NK-92 (cell line): ENCODE results near the gene NUP85.
"Not testable (repeated sequence)": the region's sequence is repeated elsewhere in the genome, so short reads cannot be mapped to it uniquely, and the experiment has no call there.

ENCODE experiments used
- DNase-seq: peaks from one replicate; lab custom pipeline; 2025; ENCODE audit not compliant: unreplicated experiment; lab: John Stamatoyannopoulos, UW

NUP85 gene

GRCh38 chr17:75266316-75267152 lies 61.1 kb downstream of the NUP85 start:
- no peak for DNase-seq

GRCh38 chr17:75267153-75267410 lies 61.6 kb downstream of the NUP85 start:
- DNase-seq: no peak

GRCh38 chr17:75267411-75268232 lies 62.1 kb downstream of the NUP85 start:
- DNase-seq: no peak

DNA sequence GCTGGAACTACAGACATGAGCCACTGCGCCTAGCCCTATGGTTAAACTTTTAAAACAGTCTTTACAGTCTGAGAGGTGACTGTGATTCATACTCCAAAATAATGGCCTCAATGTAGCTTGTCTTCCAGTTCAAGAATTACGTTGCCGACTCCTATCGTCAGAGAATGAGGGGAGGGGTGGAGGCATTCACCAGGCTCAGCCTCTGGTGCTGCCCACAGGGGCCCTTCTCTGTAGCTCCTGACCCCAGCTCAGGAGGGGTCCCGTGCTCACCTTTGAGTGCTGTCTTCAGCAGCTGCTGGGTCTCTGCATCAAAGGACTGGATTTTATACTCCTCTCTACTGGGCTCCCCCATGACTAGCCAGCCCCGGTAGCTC lies 64.4 kb downstream of the NUP85 start:
- no peak for DNase-seq

- no peak for DNase-seq
These were observed 64.9 kb downstream of the NUP85 start for GRCh38 chr17:75270218-75270965.

- DNase-seq: no peak
These were observed 65.4 kb downstream of the NUP85 start, which contains the start of gene MIF4GD for GRCh38 chr17:75270966-75271232. Gene MIF4GD, minus strand, starts transcription at chr17:75271231. Its CDS starts 1,036 bp downstream, at chr17:75270195.

- DNase-seq: no peak
These were observed 65.9 kb downstream of the NUP85 start for GRCh38 chr17:75271233-75271954.

DNA sequence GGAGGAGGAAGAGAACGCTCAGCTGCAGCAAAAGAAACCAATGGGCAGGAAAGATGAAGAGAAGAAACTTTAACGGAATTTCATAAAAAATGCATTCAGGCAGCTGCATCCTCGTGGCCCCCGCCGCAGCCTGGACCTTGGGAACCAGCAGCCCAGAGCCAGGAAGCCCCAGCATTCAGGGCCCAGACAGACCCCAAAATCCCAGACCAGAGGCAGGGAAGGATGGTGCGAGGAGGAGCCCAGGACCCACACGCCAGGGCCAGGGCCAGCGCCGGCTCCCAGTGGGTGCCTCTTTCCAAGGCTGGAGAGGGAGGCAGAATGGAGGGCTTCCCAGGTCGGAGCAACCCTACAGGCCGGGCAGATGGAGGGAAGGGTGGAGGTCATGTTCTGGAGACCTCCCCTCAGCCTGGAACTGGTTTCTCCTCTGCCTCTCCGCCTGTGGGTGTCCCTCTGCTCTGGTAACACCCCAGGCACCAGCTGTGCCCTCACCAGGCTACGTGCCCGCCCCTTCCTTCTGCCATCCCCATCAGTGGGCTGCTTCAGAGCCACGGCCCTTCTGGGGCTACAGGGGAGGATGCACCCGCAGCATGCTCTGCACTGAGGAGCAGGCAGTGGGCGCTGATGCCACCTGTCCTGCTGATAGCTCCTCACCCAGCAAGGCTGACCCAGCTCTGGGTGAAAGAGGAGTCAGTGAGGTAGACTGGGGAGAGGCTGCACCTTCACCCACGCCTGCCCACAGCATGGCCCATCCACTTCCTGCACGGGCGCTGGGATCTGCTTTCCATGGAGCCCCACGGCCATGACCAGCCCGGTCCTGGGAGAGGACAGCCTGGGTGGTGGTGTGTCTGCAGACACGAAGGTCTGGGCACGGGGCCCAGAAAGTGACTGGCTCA lies 66.7 kb downstream of the NUP85 start:
- DNase-seq: no peak

DNA sequence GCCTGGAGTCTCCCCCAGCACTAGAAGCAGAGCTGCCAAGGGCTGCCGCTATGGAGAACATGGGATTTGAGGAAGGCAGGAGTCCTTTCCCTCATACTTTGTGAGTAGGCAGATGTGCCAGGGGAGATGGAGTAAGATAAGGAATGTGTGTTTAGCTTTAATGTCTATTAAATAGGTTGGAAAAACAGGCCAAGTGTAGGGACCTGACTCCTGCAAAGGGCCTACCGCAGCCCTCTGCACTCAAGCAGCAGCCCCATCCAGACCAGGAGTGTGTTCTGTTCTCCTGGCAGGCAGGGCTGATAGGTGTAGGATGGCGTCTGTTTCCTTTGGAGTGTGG lies 67.3 kb downstream of the NUP85 start:
- DNase-seq: no peak

DNA sequence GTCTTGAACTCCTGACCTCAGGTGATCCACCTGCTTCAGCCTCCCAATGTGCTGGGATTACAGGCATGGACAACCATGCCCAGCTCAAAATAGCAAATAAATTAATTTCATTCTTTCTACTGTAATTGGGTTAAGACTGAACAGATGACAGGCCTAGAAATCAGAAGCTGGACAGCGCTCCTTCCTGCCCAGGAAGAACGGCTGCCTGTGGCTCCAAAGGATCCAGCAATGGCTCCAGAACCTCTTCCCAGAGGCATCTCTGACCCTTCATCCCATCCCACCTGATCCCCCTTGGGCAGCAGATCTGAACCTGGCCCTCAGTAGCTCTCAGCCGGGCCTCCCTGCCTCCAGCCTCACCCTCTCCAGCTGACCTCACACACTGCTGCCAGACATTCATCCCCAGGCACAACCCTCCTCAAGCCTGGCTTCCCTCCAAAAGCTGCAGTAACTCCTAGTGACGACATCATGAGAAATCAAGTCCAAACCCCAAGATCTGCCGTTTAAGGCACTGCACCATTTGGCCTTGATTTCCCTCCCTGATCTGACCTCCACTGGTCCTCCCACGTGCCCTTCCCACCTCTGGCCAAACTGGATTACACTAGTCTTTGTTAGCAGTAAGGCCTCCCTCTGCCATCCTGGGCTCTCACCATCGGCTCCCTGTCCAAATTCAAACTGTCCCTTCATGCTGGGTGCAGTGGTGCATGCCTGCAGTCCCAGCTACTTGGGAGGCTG lies 68.7 kb downstream of the NUP85 start:
- no peak for DNase-seq

DNA sequence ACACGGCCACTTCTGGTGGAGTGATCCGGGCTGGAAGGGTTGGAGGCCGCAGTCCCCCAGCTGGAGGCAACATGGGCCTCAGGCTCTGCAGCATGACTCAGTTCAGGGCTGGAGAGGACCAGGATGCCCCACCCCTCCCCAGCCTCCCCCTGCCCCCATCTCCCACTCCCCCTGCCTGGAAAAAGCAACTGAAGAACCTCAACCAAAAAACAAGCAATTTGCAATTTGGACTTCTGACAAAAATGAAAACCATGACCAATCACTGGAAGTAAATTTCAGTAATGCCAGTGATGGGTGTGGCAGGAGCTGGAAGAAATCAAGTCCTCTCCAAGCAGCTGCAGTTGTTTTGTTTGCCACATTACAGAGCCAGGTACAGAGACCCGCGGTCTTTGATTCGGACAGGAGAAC lies 72.2 kb downstream of the NUP85 start:
- no peak for DNase-seq

- not testable (repeated sequence) for DNase-seq
These were observed 74.7 kb downstream of the NUP85 start for GRCh38 chr17:75280189-75280588.

DNA sequence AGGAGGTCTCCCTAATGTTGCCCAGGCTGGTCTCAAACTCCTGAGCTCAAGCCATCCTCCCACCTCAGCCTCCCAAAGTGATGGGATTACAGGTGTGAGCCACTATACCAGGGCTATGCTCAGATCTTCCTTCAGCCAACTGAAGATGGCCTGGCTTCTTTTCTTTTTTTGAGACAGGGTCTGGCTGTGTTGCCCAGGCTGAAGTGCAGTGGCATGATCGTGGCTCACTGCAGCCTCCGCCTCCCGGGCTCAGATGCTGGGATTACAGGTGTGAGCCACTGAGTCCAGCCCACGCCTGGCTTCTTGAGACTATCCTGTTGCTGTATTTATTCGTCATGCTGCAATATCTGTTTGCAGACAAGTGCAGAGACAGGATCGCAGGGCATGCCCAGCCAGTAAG lies 79.6 kb downstream of the NUP85 start:
- no peak for DNase-seq
